GM19351 (cell line): ENCODE measurements around the gene KCNC4.
A peak's percentile ranks its signal among the peaks of the same experiment; 100 is the strongest.

ENCODE experiments used
- ATAC-seq: cut with Tn5 transposase; IDR thresholded peaks from one replicate; pipeline ENCODE4 v1.9.1; 2021; ENCODE audit warnings: mild to moderate bottlenecking, moderate library complexity; ENCODE audit not compliant: unreplicated experiment

KCNC4 gene

GRCh38 chr1:110229348-110230001, 19.4 kb downstream of the KCNC4 start:
- ATAC-seq: no peak

GRCh38 chr1:110230381-110231199, 20.5 kb downstream of the KCNC4 start:
- ATAC-seq: no peak

GRCh38 chr1:110233861-110234260, 23.7 kb downstream of the KCNC4 start:
- no peak for ATAC-seq

GRCh38 chr1:110234691-110235090, 24.6 kb downstream of the KCNC4 start:
- ATAC-seq: no peak

GRCh38 chr1:110235181-110235833, 25.2 kb downstream of the KCNC4 start:
- no peak for ATAC-seq

GRCh38 chr1:110235834-110236682, 25.9 kb downstream of the KCNC4 start:
- no peak for ATAC-seq

GRCh38 chr1:110237386-110238152, 27.5 kb downstream of the KCNC4 start:
- ATAC-seq: peak; percentile 47

- ATAC-seq: no peak
Observed at GRCh38 chr1:110239441-110240430, 29.6 kb downstream of the KCNC4 start.

GRCh38 chr1:110240476-110241210, 30.5 kb downstream of the KCNC4 start:
- ATAC-seq: no peak

- no peak for ATAC-seq
Observed at GRCh38 chr1:110241516-110241915, 31.4 kb downstream of the KCNC4 start.

- ATAC-seq: no peak
Observed at GRCh38 chr1:110242062-110242461, 31.9 kb downstream of the KCNC4 start.

GRCh38 chr1:110242731-110243130, 32.6 kb downstream of the KCNC4 start:
- ATAC-seq: no peak

- ATAC-seq: peak; percentile 22
Observed at GRCh38 chr1:110243146-110243545, 33.0 kb downstream of the KCNC4 start.

- ATAC-seq: peak; percentile 51
Observed at GRCh38 chr1:110243574-110243973, 33.5 kb downstream of the KCNC4 start.

GRCh38 chr1:110245876-110246620, 35.9 kb downstream of the KCNC4 start:
- no peak for ATAC-seq

- ATAC-seq: no peak
Observed at GRCh38 chr1:110248746-110249145, 38.6 kb downstream of the KCNC4 start.

GRCh38 chr1:110249256-110249655, 39.1 kb downstream of the KCNC4 start:
- no peak for ATAC-seq

- no peak for ATAC-seq
Observed at GRCh38 chr1:110250008-110250407, 39.9 kb downstream of the KCNC4 start.
